Measurements from ENCODE around the gene SYNPO2.
"Not testable (repeated sequence)": the region's sequence is repeated elsewhere in the genome, so short reads cannot be mapped to it uniquely, and the experiment has no call there.

The SYNPO2 gene

GRCh38 chr4:118888666-118889311, at the start of gene SYNPO2:
TSS of gene SYNPO2 (plus strand) at chr4:118888854. CDS start at chr4:118889037, 183 bp downstream.
- DNase-seq: no peak

- DNase-seq: no peak
Measured at GRCh38 chr4:118839221-118839927, 49.3 kb upstream of the SYNPO2 start.

GRCh38 chr4:118842055-118842454, 46.6 kb upstream of the SYNPO2 start:
- no peak for DNase-seq

GRCh38 chr4:118843237-118843636, 45.4 kb upstream of the SYNPO2 start:
- no peak for DNase-seq

- no peak for DNase-seq
Measured at GRCh38 chr4:118845552-118846050, 43.1 kb upstream of the SYNPO2 start.

GRCh38 chr4:118846979-118847378, 41.7 kb upstream of the SYNPO2 start:
- no peak for DNase-seq

GRCh38 chr4:118848242-118848641, 40.4 kb upstream of the SYNPO2 start:
- no peak for DNase-seq

GRCh38 chr4:118848901-118849300, 39.8 kb upstream of the SYNPO2 start:
- DNase-seq: no peak

- no peak for DNase-seq
Measured at GRCh38 chr4:118849867-118850487, 38.7 kb upstream of the SYNPO2 start.

GRCh38 chr4:118850488-118851173, 38.0 kb upstream of the SYNPO2 start:
- no peak for DNase-seq

GRCh38 chr4:118857760-118858159, 30.9 kb upstream of the SYNPO2 start:
- no peak for DNase-seq

GRCh38 chr4:118858779-118859178, 29.9 kb upstream of the SYNPO2 start:
- no peak for DNase-seq

- DNase-seq: peak; percentile 12
Measured at GRCh38 chr4:118865091-118865708, 23.5 kb upstream of the SYNPO2 start.

GRCh38 chr4:118866442-118866841, 22.2 kb upstream of the SYNPO2 start:
- no peak for DNase-seq

- no peak for DNase-seq
Measured at GRCh38 chr4:118867311-118868067, 21.2 kb upstream of the SYNPO2 start.

GRCh38 chr4:118869808-118870342, 18.8 kb upstream of the SYNPO2 start:
- DNase-seq: no peak

- DNase-seq: no peak
Measured at GRCh38 chr4:118872181-118872580, 16.5 kb upstream of the SYNPO2 start.

- no peak for DNase-seq
Measured at GRCh38 chr4:118877797-118878196, 10.9 kb upstream of the SYNPO2 start.

- not testable (repeated sequence) for DNase-seq
Measured at GRCh38 chr4:118878507-118878906, 10.1 kb upstream of the SYNPO2 start.

GRCh38 chr4:118879409-118879808, 9.2 kb upstream of the SYNPO2 start:
- DNase-seq: no peak

GRCh38 chr4:118881512-118882146, 7.0 kb upstream of the SYNPO2 start:
- no peak for DNase-seq
